ENCODE measurements around the gene SAMHD1.
"Not testable (repeated sequence)": the region's sequence is repeated elsewhere in the genome, so short reads cannot be mapped to it uniquely, and the experiment has no call there.

SAMHD1 gene

DNA sequence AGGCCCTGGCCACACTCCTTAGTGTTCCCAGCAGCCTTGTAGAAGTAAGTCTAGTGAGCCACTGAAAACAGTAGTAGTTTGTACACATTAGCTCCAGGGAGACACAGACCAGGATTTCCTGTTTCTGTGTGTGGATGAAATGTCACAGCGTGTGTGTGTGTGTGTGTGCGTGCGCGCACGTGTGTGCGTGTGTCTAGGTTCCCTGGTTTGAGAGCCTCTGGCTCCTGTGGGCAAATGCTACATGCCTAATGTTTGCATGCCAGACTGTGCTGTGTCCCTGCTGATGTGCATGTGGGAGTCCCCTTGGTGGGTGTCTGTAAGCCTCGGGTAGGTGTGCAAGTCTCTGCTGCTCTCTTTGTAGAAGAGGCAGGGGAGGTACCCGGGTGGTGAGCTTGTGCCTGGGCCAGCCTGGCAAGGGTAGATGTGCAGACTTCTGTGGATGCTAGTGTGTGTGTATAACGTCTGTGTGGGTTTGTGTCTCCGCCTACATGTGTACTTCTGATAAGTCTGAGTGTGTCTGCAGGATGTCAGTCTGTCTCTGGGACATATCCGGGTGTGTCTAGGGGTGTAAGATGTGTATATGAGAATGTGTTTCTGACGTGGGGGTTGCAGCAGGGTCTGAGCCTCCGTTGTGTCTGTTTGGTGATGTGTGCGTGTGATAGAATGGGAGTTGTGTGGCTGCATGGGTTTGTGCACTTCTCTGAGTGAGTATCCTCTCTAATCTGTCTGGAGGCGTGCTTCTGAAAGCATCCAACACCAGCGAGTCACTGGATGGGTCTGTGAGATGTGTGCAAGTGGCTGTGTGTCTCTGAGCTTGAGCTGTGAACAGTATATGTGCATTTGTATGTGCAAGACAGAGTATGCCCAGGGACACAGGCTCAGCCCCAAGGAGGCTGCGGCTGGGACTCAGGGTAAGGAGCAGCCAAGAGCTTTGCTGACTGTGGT lies 94.5 kb downstream of the SAMHD1 start:
- no peak for DNase-seq (ENCODE audit: extremely low read depth in 1 of 2, low read depth in 1 of 2)

- DNase-seq (ENCODE audit: extremely low read depth in 1 of 2, low read depth in 1 of 2): no peak
Measured at GRCh38 chr20:36856195-36856594, 95.3 kb downstream of the SAMHD1 start.

DNA sequence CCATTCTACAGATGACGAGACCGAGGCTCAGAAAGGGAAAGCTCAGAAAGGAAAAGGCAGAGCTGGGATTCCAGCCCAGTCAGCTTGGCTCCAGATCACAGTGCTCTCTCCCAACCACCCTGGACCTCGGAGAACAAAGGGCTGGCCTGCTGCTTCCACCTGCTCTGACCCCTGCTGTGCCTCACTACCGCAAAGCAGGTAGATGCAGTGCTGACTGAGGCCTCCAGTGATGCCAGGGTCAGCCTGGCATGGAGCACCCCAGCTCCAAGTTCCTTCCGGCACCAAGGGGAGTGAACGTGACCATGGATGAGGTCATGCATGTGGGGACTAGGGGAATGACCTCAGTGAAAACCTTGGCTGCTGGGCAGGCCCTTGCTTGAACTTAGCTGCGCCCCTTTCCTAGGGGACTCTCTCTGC lies 96.3 kb downstream of the SAMHD1 start:
- no peak for DNase-seq (ENCODE audit: extremely low read depth in 1 of 2, low read depth in 1 of 2)

GRCh38 chr20:36854348-36855240 lies 96.9 kb downstream of the SAMHD1 start:
- DNase-seq (ENCODE audit: extremely low read depth in 1 of 2, low read depth in 1 of 2): no peak

GRCh38 chr20:36852187-36852586 lies 99.3 kb downstream of the SAMHD1 start:
- DNase-seq (ENCODE audit: extremely low read depth in 1 of 2, low read depth in 1 of 2): no peak

DNA sequence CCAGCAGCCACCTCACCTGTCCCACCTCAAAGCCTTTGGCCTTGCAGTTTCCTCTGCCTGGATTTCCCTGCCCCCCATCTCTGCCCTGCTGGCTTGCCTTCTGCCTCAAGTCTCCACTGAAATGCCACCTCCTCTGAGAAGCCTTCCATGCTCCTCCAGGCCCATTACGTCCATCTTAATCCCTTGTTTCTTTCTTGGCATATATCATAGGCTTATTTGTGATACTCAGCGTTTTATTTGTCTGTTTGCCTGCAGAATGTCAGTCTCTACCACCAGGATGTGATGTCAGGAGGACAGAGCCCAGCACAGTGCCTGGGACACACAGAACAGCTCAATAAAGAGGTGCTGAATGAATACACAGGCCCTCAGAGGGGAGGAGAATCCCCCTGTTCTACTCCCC lies 100.0 kb downstream of the SAMHD1 start:
- DNase-seq (ENCODE audit: extremely low read depth in 1 of 2, low read depth in 1 of 2): no peak

DNA sequence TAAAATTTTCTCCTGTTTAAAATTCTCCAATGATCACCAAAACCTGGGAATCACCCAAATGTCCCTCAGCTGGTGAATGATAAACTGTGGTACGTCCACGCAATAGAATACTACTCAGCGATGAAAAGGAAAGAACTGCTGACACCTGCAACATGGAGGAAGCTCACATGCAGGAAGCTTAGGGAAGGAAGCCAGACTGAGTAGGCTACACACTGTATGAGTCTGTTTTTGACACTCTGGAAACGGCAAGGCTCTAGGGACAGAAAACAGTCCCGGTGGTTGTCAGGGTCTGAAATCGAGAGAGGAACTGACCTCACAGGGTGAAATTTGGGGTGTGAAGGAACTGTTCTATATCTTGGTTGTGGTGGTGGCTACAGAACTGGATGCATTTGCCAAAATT lies 100.7 kb downstream of the SAMHD1 start:
- no peak for DNase-seq (ENCODE audit: extremely low read depth in 1 of 2, low read depth in 1 of 2)

- no peak for DNase-seq (ENCODE audit: extremely low read depth in 1 of 2, low read depth in 1 of 2)
Measured at GRCh38 chr20:36849333-36850065, 102.0 kb downstream of the SAMHD1 start.

GRCh38 chr20:36848677-36849076 lies 102.8 kb downstream of the SAMHD1 start:
- no peak for DNase-seq (ENCODE audit: extremely low read depth in 1 of 2, low read depth in 1 of 2)

DNA sequence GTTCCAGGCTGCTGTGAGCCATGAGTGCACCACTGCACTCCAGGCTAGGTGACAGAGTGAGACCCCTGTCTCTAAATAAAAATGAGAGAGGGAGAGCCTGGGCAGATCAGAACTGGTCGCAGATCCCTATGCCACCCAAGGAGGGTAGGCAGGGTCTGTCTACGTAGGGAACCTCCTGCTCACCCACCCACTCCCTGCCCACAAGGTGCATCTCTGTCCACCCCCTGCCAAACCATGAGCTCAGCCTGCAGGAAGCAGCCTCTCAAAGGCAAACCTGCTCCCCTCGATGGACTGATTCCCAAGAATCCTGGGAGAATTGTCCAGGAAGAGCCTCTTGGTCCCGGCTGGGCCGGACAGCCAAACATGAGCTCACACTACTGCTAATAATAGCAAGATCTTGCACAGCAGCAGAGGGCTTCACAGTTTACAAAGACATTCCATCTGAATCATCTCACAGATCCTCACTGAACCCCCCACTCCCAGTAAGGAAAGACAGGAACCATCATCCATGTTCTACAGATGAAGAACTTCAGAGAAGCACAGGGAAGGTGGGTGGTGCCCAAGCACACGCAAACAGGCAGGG lies 103.3 kb downstream of the SAMHD1 start:
- DNase-seq (ENCODE audit: extremely low read depth in 1 of 2, low read depth in 1 of 2): no peak

GRCh38 chr20:36847710-36848040 lies 103.8 kb downstream of the SAMHD1 start:
- DNase-seq (ENCODE audit: extremely low read depth in 1 of 2, low read depth in 1 of 2): no peak

DNA sequence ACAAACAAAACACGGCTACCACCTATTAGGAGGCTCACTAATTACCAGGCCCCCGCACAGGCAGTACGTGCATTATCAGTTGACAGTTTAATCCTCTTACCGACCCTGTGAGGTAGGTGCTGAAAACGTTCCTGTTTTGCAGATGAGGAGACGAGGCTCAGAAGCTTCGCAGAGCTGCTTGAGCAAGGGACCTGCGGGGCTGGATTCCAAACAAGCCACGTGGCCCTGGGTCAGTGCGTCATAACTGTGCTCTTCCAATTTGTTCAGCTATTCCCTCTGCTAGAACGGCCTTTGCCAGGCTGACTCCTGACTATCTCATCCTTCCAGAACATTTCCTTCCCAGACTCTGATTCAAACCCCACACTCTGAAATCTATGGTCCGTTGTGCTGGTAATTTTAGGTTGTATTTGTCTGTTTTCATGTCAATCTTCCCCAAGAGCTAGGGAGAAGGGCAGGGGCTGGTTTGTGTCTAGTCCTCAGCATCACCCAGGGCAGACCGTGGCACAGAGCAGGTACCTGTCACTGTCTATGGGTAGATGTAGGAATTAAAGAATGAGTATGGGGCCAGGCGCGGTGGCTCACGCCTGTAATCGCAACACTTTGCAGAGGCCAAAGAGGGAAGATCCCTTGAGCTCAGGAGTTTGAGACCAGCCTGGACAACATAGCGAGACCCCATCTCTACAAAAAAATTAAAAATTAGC lies 104.3 kb downstream of the SAMHD1 start:
- DNase-seq (ENCODE audit: extremely low read depth in 1 of 2, low read depth in 1 of 2): no peak

DNA sequence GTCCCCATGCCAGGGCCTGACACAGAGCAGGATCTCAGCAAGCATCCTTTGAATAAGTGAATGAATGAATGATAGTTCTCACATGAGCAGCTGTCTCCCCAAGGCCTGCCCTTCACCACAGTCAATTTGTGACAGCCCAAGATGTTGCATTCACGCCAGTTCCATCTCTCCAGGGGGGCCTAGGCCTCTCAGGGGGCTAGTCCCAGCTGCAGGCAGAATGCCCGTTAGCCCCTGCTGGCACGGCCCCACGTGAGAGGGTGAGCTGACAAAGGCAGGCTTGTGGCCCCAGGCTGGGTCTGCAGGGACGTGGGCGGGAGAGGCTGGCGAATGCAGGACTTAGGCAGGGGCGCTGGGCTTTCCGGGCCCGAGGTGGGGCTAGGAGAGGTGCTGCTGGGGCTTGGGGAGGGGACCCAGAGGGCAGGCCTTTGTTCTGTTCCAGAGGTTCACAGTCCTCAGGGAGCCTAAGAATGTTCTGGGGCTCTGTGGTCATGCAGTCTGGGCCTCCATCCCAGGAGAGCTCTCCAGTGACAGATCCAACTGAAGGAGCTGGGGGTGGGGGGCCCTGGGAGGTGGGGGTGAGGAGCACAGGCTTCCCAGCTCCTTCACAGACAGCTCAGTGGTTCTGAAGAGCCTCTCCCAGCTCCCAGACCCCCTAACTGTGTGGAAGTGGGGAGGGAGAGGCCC lies 106.1 kb downstream of the SAMHD1 start:
- no peak for DNase-seq (ENCODE audit: extremely low read depth in 1 of 2, low read depth in 1 of 2)

- not testable (repeated sequence) for DNase-seq (ENCODE audit: extremely low read depth in 1 of 2, low read depth in 1 of 2)
Measured at GRCh38 chr20:36841030-36841429, 110.5 kb downstream of the SAMHD1 start.
